HepG2 (cell line): ENCODE data around the gene RSPH10B. TPM values are rescaled to one million over a fixed set of nuclear protein-coding genes. Genes with fewer than 3 reads are reported as not detected.

Experiments
- ARNTL ChIP-seq: sonication (generic); formaldehyde crosslinking; IDR thresholded peaks from 2 replicates; pipeline ENCODE4 v1.4.0; 2020; ENCODE audit warnings: mild to moderate bottlenecking, missing genetic modification reagents
- NFE2L1 ChIP-seq: sonication (generic); formaldehyde crosslinking; IDR thresholded peaks from 2 replicates; pipeline ENCODE4 v1.4.0; 2020; ENCODE audit warnings: missing genetic modification reagents, mild to moderate bottlenecking, borderline replicate concordance
- NKX3-1 ChIP-seq: sonication (generic); formaldehyde crosslinking; IDR thresholded peaks from 2 replicates; pipeline ENCODE4 v1.5.0; 2020; ENCODE audit warnings: missing genetic modification reagents
- PHF5A ChIP-seq: IDR thresholded peaks from one replicate; pipeline ENCODE4 v1.6.1; 2018; ENCODE audit warnings: low read depth, missing genetic modification reagents; ENCODE audit not compliant: unreplicated experiment
- POLR2A ChIP-seq, 2 experiments: IDR thresholded peaks; 2 replicates each; pipeline ENCODE4 v1.6.1; 2011; ENCODE audit warnings: low read depth in 2 of 2, low read length in 2 of 2, mild to moderate bottlenecking in 1 of 2, moderate library complexity in 1 of 2; ENCODE audit not compliant: insufficient read depth in 1 of 2
- RARA ChIP-seq: IDR thresholded peaks from 2 replicates; pipeline ENCODE4 v1.6.1; 2016; ENCODE audit warnings: missing genetic modification reagents, missing compliant biosample characterization
- SCMH1 ChIP-seq: sonication (generic); formaldehyde crosslinking; IDR thresholded peaks from 2 replicates; pipeline ENCODE4 v1.9.0; 2021; ENCODE audit warnings: missing genetic modification reagents, mild to moderate bottlenecking, borderline replicate concordance
- ZNF329 ChIP-seq: sonication (generic); formaldehyde crosslinking; IDR thresholded peaks from 2 replicates; pipeline ENCODE4 v1.9.0; 2021; ENCODE audit warnings: low read depth, mild to moderate bottlenecking, missing genetic modification reagents
- ZNF839 ChIP-seq: sonication (generic); formaldehyde crosslinking; IDR thresholded peaks from 2 replicates; pipeline ENCODE4 v1.4.0; 2020; ENCODE audit warnings: missing genetic modification reagents, mild to moderate bottlenecking, borderline replicate concordance
- polyA plus RNA-seq, 8 experiments: library from polyadenylated mRNA; depleted of rRNA in 3 of 8; stranded (reverse) in 7 of 8; unstranded in 1 of 8; fragments of >200 nt; fragmentation: Illumina TruSeq in 4 of 8; extraction: Trizol in 4 of 8; gene quantifications; 2 replicates each; pipeline versions ENCODE4 v1.2.1 to v1.2.3, GENCODE V29; 2011 to 2016; ENCODE audit warnings: low read depth in 4 of 8, missing spikeins in 1 of 8, mixed read lengths in 1 of 8; ENCODE audit not compliant: insufficient read depth in 1 of 8
- total RNA-seq, 5 experiments: library from RNA; depleted of rRNA; stranded (reverse); fragments of >200 nt; fragmentation: Illumina TruSeq; extraction: Trizol; gene quantifications; 2 replicates each; pipeline ENCODE4 v1.2.3, GENCODE V29; 2016; ENCODE audit warnings: low read depth in 1 of 5
- TF ChIP-seq, protein P1 (sequence below): sonication (generic); formaldehyde crosslinking; IDR thresholded peaks from 2 replicates; pipeline ENCODE4 v1.5.1; 2020; ENCODE audit warnings: missing genetic modification reagents, mild to moderate bottlenecking, borderline replicate concordance
- TF ChIP-seq, protein P2 (sequence below): IDR thresholded peaks from 2 replicates; pipeline ENCODE4 v1.6.1; 2016; ENCODE audit warnings: missing biosample characterization, missing genetic modification reagents, low read depth
- TF ChIP-seq, protein P3 (sequence below): IDR thresholded peaks from 2 replicates; pipeline ENCODE4 v1.6.1; 2016; ENCODE audit warnings: missing compliant biosample characterization, missing genetic modification reagents, borderline replicate concordance
- TF ChIP-seq, protein P4 (sequence below): sonication (generic); formaldehyde crosslinking; conservative IDR thresholded peaks from 2 replicates; pipeline ENCODE4 v1.4.0; 2020; ENCODE audit warnings: missing genetic modification reagents
- TF ChIP-seq, protein P5 (sequence below): sonication (generic); formaldehyde crosslinking; IDR thresholded peaks from 2 replicates; pipeline ENCODE4 v1.9.0; 2021; ENCODE audit warnings: missing genetic modification reagents, mild to moderate bottlenecking, borderline replicate concordance
- TF ChIP-seq, protein P6 (sequence below): sonication (generic); formaldehyde crosslinking; IDR thresholded peaks from 2 replicates; pipeline ENCODE4 v1.4.0; 2020; ENCODE audit warnings: missing genetic modification reagents
- TF ChIP-seq, protein P7 (sequence below): sonication (generic); formaldehyde crosslinking; IDR thresholded peaks from 2 replicates; pipeline ENCODE4 v1.8.1; 2023; ENCODE audit warnings: missing genetic modification reagents, inconsistent platforms, borderline replicate concordance

The RSPH10B gene
- total and polyA plus RNA-seq, 2 of the 13 experiments (the other 11 are each of a cell fraction or from before 2014, with no cell fraction given) = not detected

DNA sequence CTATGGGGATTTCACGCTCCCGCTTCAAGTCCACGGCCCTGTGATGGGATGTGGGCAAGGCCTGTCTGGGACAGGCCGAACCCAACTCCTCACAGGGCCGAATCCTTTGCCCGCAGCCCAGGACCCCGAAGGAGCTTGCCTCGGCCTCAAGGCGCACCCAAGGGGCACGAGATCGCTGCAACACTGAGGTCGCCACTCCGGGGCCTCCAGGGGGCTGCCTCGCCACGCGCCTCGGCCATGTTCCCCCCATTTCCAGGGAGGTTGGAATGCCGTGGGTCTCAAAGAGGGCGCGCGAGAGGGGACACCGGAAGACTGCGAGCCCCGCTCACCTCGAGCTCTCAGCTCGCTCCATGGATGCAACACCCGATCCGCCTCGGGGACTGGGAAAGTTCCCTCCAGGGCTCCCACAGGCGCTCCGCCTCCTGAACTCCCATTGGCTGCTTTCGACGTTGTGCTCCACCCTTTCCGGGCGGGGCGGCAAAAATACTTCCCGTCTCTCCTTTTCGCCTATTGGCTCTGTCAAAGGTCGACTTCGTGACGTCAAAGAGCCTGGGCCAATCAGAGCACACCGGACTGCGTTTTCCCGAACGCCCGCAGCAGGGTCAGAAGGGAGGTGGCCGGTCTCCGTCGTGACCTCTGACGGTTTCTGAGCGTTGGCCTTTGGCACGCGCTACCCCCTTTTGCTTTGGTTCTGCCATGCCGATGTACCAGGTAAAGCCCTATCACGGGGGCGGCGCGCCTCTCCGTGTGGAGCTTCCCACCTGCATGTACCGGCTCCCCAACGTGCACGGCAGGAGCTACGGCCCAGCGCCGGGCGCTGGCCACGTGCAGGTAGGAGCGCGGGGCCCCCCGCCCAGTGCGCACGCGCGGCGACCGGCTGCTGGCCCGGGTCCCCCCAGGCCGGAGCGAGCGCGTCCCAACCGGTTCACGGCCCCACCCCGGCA is 38.5 kb upstream of the RSPH10B start, which contains the start of the genes AIMP2 and PMS2 (continued):
- TF ChIP-seq, protein P1, sequence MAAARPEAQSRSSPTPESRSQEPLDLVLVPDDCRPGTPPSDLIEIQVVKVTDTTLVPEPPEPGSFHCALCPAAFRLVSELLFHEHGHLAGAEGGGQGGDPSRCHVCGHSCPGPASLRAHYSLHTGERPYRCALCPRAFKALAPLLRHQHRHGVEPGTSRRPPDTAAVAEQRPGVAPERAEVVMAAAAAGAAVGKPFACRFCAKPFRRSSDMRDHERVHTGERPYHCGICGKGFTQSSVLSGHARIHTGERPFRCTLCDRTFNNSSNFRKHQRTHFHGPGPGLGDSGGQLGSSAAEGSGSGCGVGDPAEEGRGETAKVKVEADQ (CRISPR knock-in tag) = peak; percentile 99
- peak; percentile 76 for TF ChIP-seq RARA (CRISPR knock-in tag)
- no peak for TF ChIP-seq SCMH1
- TF ChIP-seq, protein P2, sequence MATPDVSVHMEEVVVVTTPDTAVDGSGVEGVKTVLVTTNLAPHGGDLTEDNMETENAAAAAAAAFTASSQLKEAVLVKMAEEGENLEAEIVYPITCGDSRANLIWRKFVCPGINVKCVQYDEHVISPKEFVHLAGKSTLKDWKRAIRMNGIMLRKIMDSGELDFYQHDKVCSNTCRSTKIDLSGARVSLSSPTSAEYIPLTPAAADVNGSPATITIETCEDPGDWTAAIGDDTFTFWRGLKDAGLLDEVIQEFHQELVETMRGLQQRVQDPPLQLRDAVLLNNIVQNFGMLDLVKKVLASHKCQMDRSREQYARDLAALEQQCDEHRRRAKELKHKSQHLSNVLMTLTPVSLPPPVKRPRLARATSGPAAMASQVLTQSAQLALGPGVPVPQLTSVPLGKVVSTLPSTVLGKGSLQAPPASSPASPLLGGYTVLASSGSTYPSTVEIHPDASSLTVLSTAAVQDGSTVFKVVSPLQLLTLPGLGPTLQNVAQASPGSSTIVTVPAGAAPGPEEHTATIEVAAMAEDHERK (CRISPR knock-in tag) = peak; percentile 12
- TF ChIP-seq, protein P3, sequence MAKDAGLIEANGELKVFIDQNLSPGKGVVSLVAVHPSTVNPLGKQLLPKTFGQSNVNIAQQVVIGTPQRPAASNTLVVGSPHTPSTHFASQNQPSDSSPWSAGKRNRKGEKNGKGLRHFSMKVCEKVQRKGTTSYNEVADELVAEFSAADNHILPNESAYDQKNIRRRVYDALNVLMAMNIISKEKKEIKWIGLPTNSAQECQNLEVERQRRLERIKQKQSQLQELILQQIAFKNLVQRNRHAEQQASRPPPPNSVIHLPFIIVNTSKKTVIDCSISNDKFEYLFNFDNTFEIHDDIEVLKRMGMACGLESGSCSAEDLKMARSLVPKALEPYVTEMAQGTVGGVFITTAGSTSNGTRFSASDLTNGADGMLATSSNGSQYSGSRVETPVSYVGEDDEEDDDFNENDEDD (CRISPR knock-in tag) = peak; percentile 97
- peak; percentile 98 for TF ChIP-seq ARNTL (CRISPR knock-in tag)
- peak; percentile 92 for TF ChIP-seq NFE2L1 (CRISPR knock-in tag)
- TF ChIP-seq ZNF329 = peak; percentile 97
- peak; percentile 96 for TF ChIP-seq POLR2A (IDR thresholded peaks at IDR 0.05; ENCODE audit: insufficient read depth in 1 of 2, low read depth in 2 of 2, low read length in 2 of 2)
- peak; percentile 96; the same call in 1 of the 2 replicates for TF ChIP-seq ZNF839 (CRISPR knock-in tag)
- TF ChIP-seq, protein P4, sequence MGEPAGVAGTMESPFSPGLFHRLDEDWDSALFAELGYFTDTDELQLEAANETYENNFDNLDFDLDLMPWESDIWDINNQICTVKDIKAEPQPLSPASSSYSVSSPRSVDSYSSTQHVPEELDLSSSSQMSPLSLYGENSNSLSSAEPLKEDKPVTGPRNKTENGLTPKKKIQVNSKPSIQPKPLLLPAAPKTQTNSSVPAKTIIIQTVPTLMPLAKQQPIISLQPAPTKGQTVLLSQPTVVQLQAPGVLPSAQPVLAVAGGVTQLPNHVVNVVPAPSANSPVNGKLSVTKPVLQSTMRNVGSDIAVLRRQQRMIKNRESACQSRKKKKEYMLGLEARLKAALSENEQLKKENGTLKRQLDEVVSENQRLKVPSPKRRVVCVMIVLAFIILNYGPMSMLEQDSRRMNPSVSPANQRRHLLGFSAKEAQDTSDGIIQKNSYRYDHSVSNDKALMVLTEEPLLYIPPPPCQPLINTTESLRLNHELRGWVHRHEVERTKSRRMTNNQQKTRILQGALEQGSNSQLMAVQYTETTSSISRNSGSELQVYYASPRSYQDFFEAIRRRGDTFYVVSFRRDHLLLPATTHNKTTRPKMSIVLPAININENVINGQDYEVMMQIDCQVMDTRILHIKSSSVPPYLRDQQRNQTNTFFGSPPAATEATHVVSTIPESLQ (CRISPR knock-in tag) = no peak; the same call in 1 of the 2 replicates
- TF ChIP-seq, protein P5, sequence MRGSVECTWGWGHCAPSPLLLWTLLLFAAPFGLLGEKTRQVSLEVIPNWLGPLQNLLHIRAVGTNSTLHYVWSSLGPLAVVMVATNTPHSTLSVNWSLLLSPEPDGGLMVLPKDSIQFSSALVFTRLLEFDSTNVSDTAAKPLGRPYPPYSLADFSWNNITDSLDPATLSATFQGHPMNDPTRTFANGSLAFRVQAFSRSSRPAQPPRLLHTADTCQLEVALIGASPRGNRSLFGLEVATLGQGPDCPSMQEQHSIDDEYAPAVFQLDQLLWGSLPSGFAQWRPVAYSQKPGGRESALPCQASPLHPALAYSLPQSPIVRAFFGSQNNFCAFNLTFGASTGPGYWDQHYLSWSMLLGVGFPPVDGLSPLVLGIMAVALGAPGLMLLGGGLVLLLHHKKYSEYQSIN = peak; percentile 70; the same call in 1 of the 2 replicates
- TF ChIP-seq PHF5A (CRISPR knock-in tag) = peak; percentile 99
- TF ChIP-seq NKX3-1 (CRISPR knock-in tag) = peak; percentile 99
- TF ChIP-seq, protein P6, sequence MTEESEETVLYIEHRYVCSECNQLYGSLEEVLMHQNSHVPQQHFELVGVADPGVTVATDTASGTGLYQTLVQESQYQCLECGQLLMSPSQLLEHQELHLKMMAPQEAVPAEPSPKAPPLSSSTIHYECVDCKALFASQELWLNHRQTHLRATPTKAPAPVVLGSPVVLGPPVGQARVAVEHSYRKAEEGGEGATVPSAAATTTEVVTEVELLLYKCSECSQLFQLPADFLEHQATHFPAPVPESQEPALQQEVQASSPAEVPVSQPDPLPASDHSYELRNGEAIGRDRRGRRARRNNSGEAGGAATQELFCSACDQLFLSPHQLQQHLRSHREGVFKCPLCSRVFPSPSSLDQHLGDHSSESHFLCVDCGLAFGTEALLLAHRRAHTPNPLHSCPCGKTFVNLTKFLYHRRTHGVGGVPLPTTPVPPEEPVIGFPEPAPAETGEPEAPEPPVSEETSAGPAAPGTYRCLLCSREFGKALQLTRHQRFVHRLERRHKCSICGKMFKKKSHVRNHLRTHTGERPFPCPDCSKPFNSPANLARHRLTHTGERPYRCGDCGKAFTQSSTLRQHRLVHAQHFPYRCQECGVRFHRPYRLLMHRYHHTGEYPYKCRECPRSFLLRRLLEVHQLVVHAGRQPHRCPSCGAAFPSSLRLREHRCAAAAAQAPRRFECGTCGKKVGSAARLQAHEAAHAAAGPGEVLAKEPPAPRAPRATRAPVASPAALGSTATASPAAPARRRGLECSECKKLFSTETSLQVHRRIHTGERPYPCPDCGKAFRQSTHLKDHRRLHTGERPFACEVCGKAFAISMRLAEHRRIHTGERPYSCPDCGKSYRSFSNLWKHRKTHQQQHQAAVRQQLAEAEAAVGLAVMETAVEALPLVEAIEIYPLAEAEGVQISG (CRISPR knock-in tag) = peak; percentile 93
- TF ChIP-seq, protein P7, sequence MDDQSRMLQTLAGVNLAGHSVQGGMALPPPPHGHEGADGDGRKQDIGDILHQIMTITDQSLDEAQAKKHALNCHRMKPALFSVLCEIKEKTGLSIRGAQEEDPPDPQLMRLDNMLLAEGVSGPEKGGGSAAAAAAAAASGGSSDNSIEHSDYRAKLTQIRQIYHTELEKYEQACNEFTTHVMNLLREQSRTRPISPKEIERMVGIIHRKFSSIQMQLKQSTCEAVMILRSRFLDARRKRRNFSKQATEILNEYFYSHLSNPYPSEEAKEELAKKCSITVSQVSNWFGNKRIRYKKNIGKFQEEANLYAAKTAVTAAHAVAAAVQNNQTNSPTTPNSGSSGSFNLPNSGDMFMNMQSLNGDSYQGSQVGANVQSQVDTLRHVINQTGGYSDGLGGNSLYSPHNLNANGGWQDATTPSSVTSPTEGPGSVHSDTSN (CRISPR knock-in tag) = peak; percentile 95
